ENCODE measurements around the gene POLH. TPM values are rescaled to one million over a fixed set of nuclear protein-coding genes. Genes with fewer than 3 reads are reported as not detected.

The POLH gene
- total RNA-seq, 4 donors from 2014 or later, result 2.2 to 10.6 (median 7.0) TPM

DNA sequence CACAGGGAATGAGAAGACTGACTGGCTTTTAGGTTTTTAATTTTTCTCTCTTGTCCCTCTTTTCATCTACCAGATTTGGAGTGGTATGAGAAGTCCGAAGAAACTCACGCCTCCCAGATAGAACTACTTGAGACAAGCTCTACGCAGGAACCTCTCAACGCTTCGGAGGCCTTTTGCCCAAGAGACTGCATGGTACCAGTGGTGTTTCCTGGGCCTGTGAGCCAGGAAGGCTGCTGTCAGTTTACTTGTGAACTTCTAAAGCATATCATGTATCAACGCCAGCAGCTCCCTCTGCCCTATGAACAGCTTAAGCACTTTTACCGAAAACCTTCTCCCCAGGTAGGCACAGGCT is 60.3 kb downstream of the POLH start:
- peaks cover 0 to 14% (median 6%) of the 10 kb centered on the region in 4 donors for H3K36me3 ChIP-seq
- H3K4me3 ChIP-seq, result peak overlapping the region; percentile 75 to 97 (median 86)
- TF ChIP-seq POLR2A (IDR thresholded peaks at IDR 0.05) (no peak), POLR2AphosphoS5 (IDR thresholded peaks at IDR 0.05) (no peak), EP300 (IDR thresholded peaks at IDR 0.05; ENCODE audit: low read depth) (no peak)
- TF ChIP-seq, protein P1, sequence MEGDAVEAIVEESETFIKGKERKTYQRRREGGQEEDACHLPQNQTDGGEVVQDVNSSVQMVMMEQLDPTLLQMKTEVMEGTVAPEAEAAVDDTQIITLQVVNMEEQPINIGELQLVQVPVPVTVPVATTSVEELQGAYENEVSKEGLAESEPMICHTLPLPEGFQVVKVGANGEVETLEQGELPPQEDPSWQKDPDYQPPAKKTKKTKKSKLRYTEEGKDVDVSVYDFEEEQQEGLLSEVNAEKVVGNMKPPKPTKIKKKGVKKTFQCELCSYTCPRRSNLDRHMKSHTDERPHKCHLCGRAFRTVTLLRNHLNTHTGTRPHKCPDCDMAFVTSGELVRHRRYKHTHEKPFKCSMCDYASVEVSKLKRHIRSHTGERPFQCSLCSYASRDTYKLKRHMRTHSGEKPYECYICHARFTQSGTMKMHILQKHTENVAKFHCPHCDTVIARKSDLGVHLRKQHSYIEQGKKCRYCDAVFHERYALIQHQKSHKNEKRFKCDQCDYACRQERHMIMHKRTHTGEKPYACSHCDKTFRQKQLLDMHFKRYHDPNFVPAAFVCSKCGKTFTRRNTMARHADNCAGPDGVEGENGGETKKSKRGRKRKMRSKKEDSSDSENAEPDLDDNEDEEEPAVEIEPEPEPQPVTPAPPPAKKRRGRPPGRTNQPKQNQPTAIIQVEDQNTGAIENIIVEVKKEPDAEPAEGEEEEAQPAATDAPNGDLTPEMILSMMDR (IDR thresholded peaks at IDR 0.05), result no peak
- H3K27me3 ChIP-seq, result no peaks in the 10 kb centered on the region
- intact Hi-C loops (cut with DNase I; ENCODE audit: low total_unique reads), result no loop called here
- H3K9me3 ChIP-seq, result no peaks in the 10 kb centered on the region
- peak overlapping the region; percentile 87 to 91 (median 90) for H3K27ac ChIP-seq
- H3K4me1 ChIP-seq, result peaks cover 20 to 46% (median 33%) of the 10 kb centered on the region in 4 donors
- WGBS, 2 donors (ENCODE audit: low coverage in 1 of 2), result 0 to 8% methylated on average over 5 to 7 of the region's 7 CpGs
- DNase-seq, result no peak
- in situ Hi-C loops (cut with MboI; ENCODE audit: low pct_ligation_motif_present in 1 of 4, low pct_unique_long_range_greater_than_20kb in 1 of 4, low sequenced_read_pairs in 3 of 4), result no loop called here

DNA sequence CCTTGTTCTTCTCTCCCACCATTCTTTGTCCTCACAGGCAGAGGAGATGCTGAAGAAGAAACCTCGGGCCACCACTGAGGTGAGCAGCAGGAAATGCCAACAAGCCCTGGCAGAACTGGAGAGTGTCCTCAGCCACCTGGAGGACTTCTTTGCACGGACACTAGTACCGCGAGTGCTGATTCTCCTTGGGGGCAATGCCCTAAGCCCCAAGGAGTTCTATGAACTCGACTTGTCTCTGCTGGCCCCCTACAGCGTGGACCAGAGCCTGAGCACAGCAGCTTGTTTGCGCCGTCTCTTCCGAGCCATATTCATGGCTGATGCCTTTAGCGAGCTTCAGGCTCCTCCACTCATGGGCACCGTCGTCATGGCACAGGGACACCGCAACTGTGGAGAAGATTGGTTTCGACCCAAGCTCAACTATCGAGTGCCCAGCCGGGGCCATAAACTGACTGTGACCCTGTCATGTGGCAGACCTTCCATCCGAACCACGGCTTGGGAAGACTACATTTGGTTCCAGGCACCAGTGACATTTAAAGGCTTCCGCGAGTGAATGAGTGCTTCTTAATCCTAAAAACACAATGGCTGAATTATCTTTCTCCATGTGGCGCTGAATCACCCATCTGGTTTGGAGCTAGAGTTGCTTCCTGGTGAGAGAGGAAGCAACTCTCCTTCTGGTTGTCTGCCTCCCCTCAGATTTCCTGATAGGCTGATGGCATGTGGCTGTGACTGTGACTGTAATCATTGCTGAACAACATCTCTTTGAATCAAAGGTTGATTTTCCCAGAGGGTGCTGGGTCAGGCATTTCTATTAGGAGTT is 64.2 kb downstream of the POLH start:
- Histone ChIP-seq H3K4me1 (peaks cover 20 to 41% (median 33%) of the 10 kb centered on the region in 4 donors), H3K9me3 (no peaks in the 10 kb centered on the region), H3K4me3 (no peak overlapping the region), H3K27ac (no peak overlapping the region), H3K27me3 (no peaks in the 10 kb centered on the region), H3K36me3 (peaks cover 0 to 19% (median 6%) of the 10 kb centered on the region in 4 donors)
- in situ Hi-C loops (cut with MboI; ENCODE audit: low pct_ligation_motif_present in 1 of 4, low pct_unique_long_range_greater_than_20kb in 1 of 4, low sequenced_read_pairs in 3 of 4) (no loop called here), intact Hi-C loops (cut with DNase I; ENCODE audit: low total_unique reads) (no loop called here)
- no peak for TF ChIP-seq EP300 (IDR thresholded peaks at IDR 0.05; ENCODE audit: low read depth)
- no peak for TF ChIP-seq POLR2A (IDR thresholded peaks at IDR 0.05)
- TF ChIP-seq, protein P1 (IDR thresholded peaks at IDR 0.05), result no peak
- TF ChIP-seq POLR2AphosphoS5 (IDR thresholded peaks at IDR 0.05), result no peak
- 94% methylated on average over 21 of the region's 21 CpGs; no CpG with 5 or more reads in 1 of the 2 donors for WGBS, 2 donors (ENCODE audit: low coverage in 1 of 2)
- no peak for DNase-seq

DNA sequence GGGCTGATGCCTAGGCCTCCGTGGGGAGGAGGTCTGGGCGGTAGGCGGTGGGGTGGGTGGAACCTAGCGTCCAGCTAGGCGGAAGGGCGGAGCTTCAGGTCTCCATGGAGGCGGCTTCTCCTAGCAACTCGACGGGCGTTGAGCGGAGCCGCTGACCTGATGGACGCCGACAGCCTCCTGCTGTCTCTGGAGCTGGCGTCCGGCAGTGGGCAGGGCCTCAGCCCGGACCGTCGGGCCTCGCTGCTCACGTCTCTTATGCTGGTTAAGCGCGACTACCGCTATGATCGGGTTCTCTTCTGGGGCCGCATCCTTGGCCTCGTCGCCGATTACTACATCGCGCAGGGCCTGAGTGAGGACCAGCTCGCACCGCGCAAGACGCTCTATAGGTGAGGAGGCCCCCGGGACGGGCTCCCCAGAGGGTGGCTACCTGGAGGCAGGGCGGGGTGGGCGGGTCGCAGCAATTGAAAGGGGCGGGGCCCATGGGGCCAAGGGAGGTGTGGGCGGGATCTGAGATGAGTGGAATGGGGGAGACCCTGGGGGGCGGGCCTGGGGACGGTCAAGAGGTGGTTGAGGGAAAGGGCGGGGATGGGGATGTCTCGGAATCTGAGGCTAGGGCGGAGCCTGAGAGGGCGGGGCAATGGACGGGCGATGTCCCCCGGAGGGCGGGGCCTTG is 69.1 kb downstream of the POLH start, which contains the start of gene RSPH9:
TSS of gene RSPH9 (plus strand) at position 97 of the 673 bp plus-strand sequence. CDS start at position 160, 63 bp downstream.
- WGBS, 2 donors (ENCODE audit: low coverage in 1 of 2), result 0 to 4% methylated on average over 5 to 45 of the region's 52 CpGs
- in situ Hi-C loops (cut with MboI; ENCODE audit: low pct_ligation_motif_present in 1 of 4, low pct_unique_long_range_greater_than_20kb in 1 of 4, low sequenced_read_pairs in 3 of 4), result no loop called here
- Histone ChIP-seq H3K4me3 (peak within 1 kb of the TSS; percentile 18 to 52 (median 33)), H3K27ac (peak within 1 kb of the TSS; percentile 37 to 74 (median 68)), H3K9me3 (no peaks in the 10 kb centered on the region), H3K36me3 (peaks cover 0 to 14% (median 4%) of the 10 kb centered on the region in 4 donors), H3K27me3 (no peaks in the 10 kb centered on the region), H3K4me1 (peaks cover 8 to 13% (median 10%) of the 10 kb centered on the region in 4 donors)
- DNase-seq, result peak; percentile 82
- TF ChIP-seq, protein P1 (IDR thresholded peaks at IDR 0.05), result no peak
- TF ChIP-seq POLR2AphosphoS5 (IDR thresholded peaks at IDR 0.05) (no peak), EP300 (IDR thresholded peaks at IDR 0.05; ENCODE audit: low read depth) (no peak), POLR2A (IDR thresholded peaks at IDR 0.05) (no peak)
- intact Hi-C loops (cut with DNase I; ENCODE audit: low total_unique reads), result no loop called here

DNA sequence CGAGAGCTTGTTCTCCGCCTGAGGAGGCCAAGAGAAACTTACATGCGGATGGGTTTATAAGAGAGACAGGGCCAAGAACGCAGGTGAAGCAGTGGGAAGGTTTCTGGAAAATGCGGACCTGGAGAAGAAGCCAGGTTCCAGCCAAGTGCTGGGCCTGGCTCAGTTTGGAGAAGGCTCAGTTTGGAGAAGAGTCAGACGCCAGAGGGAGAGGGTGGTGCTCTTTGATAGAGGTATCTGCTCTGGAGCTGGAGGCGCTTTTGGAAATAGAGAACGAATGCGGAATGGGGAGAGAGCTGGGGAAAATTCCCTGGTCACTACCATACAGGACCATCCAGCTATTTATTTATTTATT is 69.6 kb downstream of the POLH start:
- Histone ChIP-seq H3K27me3 (no peaks in the 10 kb centered on the region), H3K36me3 (peaks cover 0 to 9% (median 2%) of the 10 kb centered on the region in 4 donors), H3K27ac (peak overlapping the region; percentile 37 to 74 (median 68)), H3K4me3 (peak overlapping the region in 3 of 4 donors; percentile 26 to 52 (median 40)), H3K4me1 (peaks cover 8 to 13% (median 10%) of the 10 kb centered on the region in 4 donors), H3K9me3 (no peaks in the 10 kb centered on the region)
- in situ Hi-C loops (cut with MboI; ENCODE audit: low pct_ligation_motif_present in 1 of 4, low pct_unique_long_range_greater_than_20kb in 1 of 4, low sequenced_read_pairs in 3 of 4) (no loop called here), intact Hi-C loops (cut with DNase I; ENCODE audit: low total_unique reads) (no loop called here)
- WGBS, 2 donors (ENCODE audit: low coverage in 1 of 2), result 0 to 27% methylated on average over 3 to 9 of the region's 9 CpGs
- TF ChIP-seq, protein P1 (IDR thresholded peaks at IDR 0.05), result no peak
- TF ChIP-seq POLR2A (IDR thresholded peaks at IDR 0.05), result no peak
- no peak for TF ChIP-seq EP300 (IDR thresholded peaks at IDR 0.05; ENCODE audit: low read depth)
- TF ChIP-seq POLR2AphosphoS5 (IDR thresholded peaks at IDR 0.05), result no peak
- no peak for DNase-seq
